NCI-H524 treated with DMSO at 0.1 percent for 48 hours (cell line): ENCODE measurements around the gene HMOX1.

Source experiments
- DNase-seq: peaks from one replicate; lab custom pipeline; 2025; lab: John Stamatoyannopoulos, UW

HMOX1 gene

GRCh38 chr22:35406443-35406842, 25.5 kb downstream of the HMOX1 start:
- no peak for DNase-seq

GRCh38 chr22:35407362-35407761, 26.5 kb downstream of the HMOX1 start:
- no peak for DNase-seq

GRCh38 chr22:35409783-35410662, 29.1 kb downstream of the HMOX1 start:
- DNase-seq = no peak

- no peak for DNase-seq
Measured at GRCh38 chr22:35410663-35411034, 29.8 kb downstream of the HMOX1 start.

- no peak for DNase-seq
Measured at GRCh38 chr22:35411102-35411501, 30.2 kb downstream of the HMOX1 start.

- DNase-seq = no peak
Measured at GRCh38 chr22:35413624-35414023, 32.7 kb downstream of the HMOX1 start.

GRCh38 chr22:35417606-35418005, 36.7 kb downstream of the HMOX1 start:
- no peak for DNase-seq

- DNase-seq = no peak
Measured at GRCh38 chr22:35418088-35418487, 37.2 kb downstream of the HMOX1 start.

- DNase-seq = no peak
Measured at GRCh38 chr22:35418731-35419130, 37.8 kb downstream of the HMOX1 start.

- no peak for DNase-seq
Measured at GRCh38 chr22:35419756-35420155, 38.9 kb downstream of the HMOX1 start.

GRCh38 chr22:35421121-35421520, 40.2 kb downstream of the HMOX1 start:
- no peak for DNase-seq

- no peak for DNase-seq
Measured at GRCh38 chr22:35422145-35422544, 41.2 kb downstream of the HMOX1 start.

- DNase-seq = no peak
Measured at GRCh38 chr22:35422936-35423335, 42.0 kb downstream of the HMOX1 start.

GRCh38 chr22:35424081-35424480, 43.2 kb downstream of the HMOX1 start:
- no peak for DNase-seq

GRCh38 chr22:35424761-35425160, 43.9 kb downstream of the HMOX1 start:
- DNase-seq = no peak

GRCh38 chr22:35425546-35425945, 44.6 kb downstream of the HMOX1 start:
- DNase-seq = no peak

GRCh38 chr22:35425971-35426800, 45.3 kb downstream of the HMOX1 start:
- DNase-seq = no peak

- no peak for DNase-seq
Measured at GRCh38 chr22:35426801-35427140, 45.9 kb downstream of the HMOX1 start.

GRCh38 chr22:35430897-35431322, 50.0 kb downstream of the HMOX1 start:
- DNase-seq = no peak

GRCh38 chr22:35431483-35432227, 50.8 kb downstream of the HMOX1 start:
- no peak for DNase-seq

- DNase-seq = no peak
Measured at GRCh38 chr22:35432228-35432905, 51.5 kb downstream of the HMOX1 start.
